ACC112 (cell line): ENCODE data around the gene CMTM3.
"Not testable (repeated sequence)": the region's sequence is repeated elsewhere in the genome, so short reads cannot be mapped to it uniquely, and the experiment has no call there.

Experiments
- H2AFZ ChIP-seq: fragments of 200-600 bp; sonication (generic); one replicate; pipeline ENCODE4 v1.6.0; 2017; ENCODE audit warnings: antibody characterized with exemption, low read length; ENCODE audit not compliant: unreplicated experiment
- H3K27ac ChIP-seq: fragments of 200-600 bp; sonication (generic); 2 replicates; pipeline ENCODE4 v1.5.1; 2014; ENCODE audit warnings: low read depth, mild to moderate bottlenecking, antibody characterized with exemption, low read length, moderate library complexity
- H3K27me3 ChIP-seq: fragments of 200-600 bp; sonication (generic); 2 replicates; pipeline ENCODE4 v1.6.1; 2014; ENCODE audit warnings: mild to moderate bottlenecking, antibody characterized with exemption, low read length, moderate library complexity, mixed read lengths; ENCODE audit not compliant: insufficient read depth
- H3K36me3 ChIP-seq: fragments of 200-600 bp; sonication (generic); 2 replicates; pipeline ENCODE4 v1.6.1; 2016; ENCODE audit warnings: mild to moderate bottlenecking, antibody characterized with exemption, low read length, moderate library complexity, mixed read lengths; ENCODE audit not compliant: insufficient read depth
- H3K4me1 ChIP-seq: fragments of 200-600 bp; sonication (generic); one replicate; pipeline ENCODE4 v1.6.1; 2016; ENCODE audit warnings: low read length, mixed read lengths; ENCODE audit not compliant: insufficient read depth, unreplicated experiment, control insufficient read depth
- H3K4me3 ChIP-seq: fragments of 200-600 bp; sonication (generic); 2 replicates; pipeline ENCODE4 v1.5.1; 2014; ENCODE audit warnings: mild to moderate bottlenecking, low read depth, low read length
- H3K79me2 ChIP-seq: fragments of 200-600 bp; sonication (generic); one replicate; pipeline ENCODE4 v1.6.0; 2016; ENCODE audit warnings: low read length; ENCODE audit not compliant: control insufficient read depth, unreplicated experiment, insufficient read depth

CMTM3 gene

DNA sequence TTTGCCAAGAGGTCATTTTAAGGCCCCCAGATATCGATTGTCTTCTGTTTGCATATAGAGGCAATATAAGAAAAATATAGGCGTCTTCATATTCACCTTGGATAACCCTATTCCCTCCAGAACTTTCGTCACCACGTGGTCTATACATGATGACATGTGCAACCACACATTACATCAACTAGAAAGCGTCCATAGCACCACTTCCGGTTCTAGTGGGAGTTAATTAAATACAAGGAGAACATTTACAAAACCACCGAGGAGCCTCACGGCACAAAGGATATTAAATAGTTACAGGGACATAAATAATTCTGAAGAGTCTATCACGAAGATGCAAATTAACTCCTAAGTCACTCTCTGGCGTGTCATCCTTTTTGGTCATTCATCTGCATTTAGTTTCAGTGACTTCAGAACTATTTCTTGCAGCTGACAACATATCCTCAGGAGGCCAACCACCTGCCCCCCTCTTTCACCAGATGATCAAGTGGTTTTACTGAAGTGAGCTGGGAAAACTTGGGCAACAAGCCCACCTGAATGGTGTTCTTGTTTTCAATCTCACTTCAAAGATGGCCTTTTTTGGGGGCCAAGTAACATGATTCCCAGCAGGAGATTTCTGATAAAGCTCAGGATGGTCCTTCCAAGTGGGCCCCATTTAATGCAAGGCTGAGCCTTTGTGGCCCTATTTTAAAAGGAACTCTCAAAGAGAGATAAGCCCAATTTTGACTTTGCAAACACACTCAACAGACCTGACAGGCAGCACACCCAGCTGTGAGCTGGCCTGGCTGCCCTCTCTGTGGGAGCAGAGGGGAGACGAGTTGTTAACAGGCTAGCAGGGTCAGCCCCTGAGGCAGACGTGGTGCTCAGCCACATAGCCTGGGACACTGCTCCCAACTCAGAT is 15.3 kb downstream of the CMTM3 start:
- H3K36me3 ChIP-seq: no peaks in the 10 kb centered on the region; the same call in 1 of the 2 replicates

DNA sequence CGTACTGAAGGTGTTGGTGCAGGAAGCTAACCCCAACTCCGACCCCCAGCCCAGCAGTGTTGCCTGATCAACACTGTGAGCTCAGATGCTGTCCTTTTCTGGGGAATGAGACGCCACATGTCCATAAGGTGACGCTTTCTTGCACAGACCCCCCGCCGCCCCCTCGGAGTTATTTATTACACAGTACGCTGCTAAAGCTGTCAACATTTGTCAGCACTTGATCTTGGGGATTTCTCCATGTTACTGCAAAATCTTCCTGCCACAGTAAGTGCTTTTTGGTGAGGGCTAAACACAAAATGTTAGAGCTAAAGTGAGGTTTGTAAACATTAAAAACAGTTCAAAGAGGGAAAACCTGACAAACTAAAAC is 15.9 kb downstream of the CMTM3 start:
- H2AFZ ChIP-seq: no peak overlapping the region
- peaks cover 57% of the 10 kb centered on the region for H3K4me1 ChIP-seq

More for the DNA sequence above, 15.3 kb downstream of the CMTM3 start:
- Histone ChIP-seq H2AFZ (no peak overlapping the region), H3K79me2 (no peaks in the 10 kb centered on the region), H3K4me1 (peaks cover 57% of the 10 kb centered on the region), H3K27me3 (no peaks in the 10 kb centered on the region), H3K27ac (peak overlapping the region; percentile 98), H3K4me3 (peak overlapping the region; percentile 58; the same call in 1 of the 2 replicates)

DNA sequence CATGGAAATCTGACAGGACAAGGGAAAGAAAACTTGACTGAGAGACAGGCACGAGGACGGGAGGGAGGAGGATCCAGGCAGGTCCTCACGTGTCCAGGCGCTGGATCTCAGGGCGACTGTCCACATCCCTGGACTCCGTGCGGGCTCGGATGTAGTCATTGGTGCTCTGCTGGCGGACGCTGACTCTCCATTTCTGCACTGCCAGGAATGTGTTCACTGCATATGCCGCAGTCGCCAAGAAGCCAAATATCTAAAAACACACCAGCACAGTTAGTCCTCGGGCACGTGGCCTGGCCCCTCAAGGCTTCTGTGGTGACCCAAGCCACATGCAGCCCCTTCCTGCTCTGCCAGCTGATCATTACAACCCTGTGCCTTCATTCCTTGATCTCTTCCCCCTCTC is 17.5 kb downstream of the CMTM3 start:
- Histone ChIP-seq H3K79me2 (no peaks in the 10 kb centered on the region), H3K27me3 (no peaks in the 10 kb centered on the region), H3K27ac (no peak overlapping the region), H2AFZ (no peak overlapping the region), H3K4me1 (peaks cover 47% of the 10 kb centered on the region), H3K36me3 (no peaks in the 10 kb centered on the region; the same call in 1 of the 2 replicates), H3K4me3 (no peak overlapping the region)

More for the DNA sequence above, 15.9 kb downstream of the CMTM3 start:
- no peak overlapping the region for H3K4me3 ChIP-seq
- peak overlapping the region; percentile 98 for H3K27ac ChIP-seq
- H3K36me3 ChIP-seq: no peaks in the 10 kb centered on the region; the same call in 1 of the 2 replicates
- no peaks in the 10 kb centered on the region for H3K79me2 ChIP-seq
- H3K27me3 ChIP-seq: no peaks in the 10 kb centered on the region

DNA sequence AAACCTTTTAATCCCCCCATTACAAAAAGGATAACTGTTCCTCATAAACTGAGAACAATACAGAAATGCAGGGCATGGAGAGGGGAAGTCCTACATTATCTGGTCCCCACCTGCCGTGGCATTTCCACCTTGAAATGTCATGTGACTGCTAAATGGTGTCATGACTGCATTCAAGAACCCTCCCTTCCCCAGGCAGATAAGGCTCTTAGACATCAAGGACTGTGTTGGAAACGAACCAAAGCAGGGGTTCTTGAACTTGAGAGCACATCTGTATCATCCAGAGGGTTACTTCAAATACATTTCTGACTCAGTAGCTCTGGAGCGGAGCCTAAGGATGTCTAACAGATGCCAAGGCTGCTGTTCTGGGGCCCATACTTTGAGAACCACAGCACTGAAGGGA is 18.4 kb downstream of the CMTM3 start:
- no peak overlapping the region for H3K4me3 ChIP-seq

DNA sequence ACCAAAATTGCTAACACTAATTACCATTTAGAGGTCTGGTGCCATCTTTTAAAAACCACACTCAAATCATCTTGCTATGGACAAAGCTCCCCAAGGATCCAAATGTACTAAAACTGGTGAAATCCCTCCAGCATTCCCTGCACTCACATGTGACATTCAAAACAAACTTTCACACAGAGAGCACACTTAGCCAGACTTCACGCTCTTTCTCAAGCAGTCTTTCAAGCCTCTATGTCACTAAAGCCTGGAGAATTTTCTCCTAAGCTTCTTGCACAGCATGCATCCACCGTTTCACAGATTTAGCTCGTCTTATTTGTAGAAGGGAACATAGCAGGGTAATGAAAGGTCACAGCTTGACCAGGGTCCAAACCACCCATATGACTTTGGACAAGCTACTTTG is 19.3 kb downstream of the CMTM3 start:
- Histone ChIP-seq H3K27ac (no peak overlapping the region), H3K79me2 (no peaks in the 10 kb centered on the region), H3K4me1 (peaks cover 29% of the 10 kb centered on the region), H2AFZ (no peak overlapping the region), H3K36me3 (no peaks in the 10 kb centered on the region; the same call in 1 of the 2 replicates), H3K4me3 (no peak overlapping the region), H3K27me3 (no peaks in the 10 kb centered on the region)

More for the DNA sequence above, 18.4 kb downstream of the CMTM3 start:
- H3K27ac ChIP-seq: no peak overlapping the region
- H3K4me1 ChIP-seq: peaks cover 38% of the 10 kb centered on the region
- H3K27me3 ChIP-seq: no peaks in the 10 kb centered on the region
- no peaks in the 10 kb centered on the region for H3K79me2 ChIP-seq
- no peaks in the 10 kb centered on the region; the same call in 1 of the 2 replicates for H3K36me3 ChIP-seq
- no peak overlapping the region for H2AFZ ChIP-seq

DNA sequence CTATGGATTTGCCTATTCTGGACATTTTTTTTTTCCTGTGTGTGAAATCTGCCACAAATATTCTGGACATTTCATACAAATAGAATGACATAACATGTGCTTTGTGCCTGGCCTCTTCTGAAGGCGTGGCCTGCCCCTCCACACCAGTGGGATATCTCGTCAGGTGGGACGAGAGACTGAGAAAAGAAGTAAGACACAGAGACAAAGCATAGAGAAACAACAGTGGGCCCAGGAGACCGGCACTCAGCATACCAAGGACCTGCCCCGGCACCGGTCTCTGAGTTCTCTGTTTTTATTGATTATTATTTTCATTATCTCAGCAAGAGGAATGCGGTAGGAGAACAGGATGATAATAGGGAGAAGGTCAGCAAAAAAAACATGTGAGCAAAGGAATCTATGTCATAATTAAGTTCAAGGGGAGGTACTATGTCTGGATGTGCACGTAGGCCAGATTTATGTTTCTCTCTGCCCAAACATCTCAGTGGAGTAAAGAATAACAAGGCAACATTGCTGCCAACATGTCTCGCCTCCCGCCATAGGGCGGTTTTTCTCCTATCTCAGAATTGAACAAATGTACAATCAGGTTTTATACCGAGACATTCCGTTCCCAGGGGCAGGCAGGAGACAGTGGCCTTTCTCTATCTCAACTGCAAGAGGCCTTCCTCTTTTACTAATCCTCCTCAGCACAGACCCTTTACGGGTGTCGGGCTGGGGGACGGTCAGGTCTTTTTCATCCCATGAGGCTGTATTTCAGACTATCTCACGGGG is 23.3 kb downstream of the CMTM3 start:
- H3K4me1 ChIP-seq, H3K27ac ChIP-seq, H3K79me2 ChIP-seq, H3K27me3 ChIP-seq, H3K4me3 ChIP-seq, H3K36me3 ChIP-seq, H2AFZ ChIP-seq: not testable (repeated sequence)

DNA sequence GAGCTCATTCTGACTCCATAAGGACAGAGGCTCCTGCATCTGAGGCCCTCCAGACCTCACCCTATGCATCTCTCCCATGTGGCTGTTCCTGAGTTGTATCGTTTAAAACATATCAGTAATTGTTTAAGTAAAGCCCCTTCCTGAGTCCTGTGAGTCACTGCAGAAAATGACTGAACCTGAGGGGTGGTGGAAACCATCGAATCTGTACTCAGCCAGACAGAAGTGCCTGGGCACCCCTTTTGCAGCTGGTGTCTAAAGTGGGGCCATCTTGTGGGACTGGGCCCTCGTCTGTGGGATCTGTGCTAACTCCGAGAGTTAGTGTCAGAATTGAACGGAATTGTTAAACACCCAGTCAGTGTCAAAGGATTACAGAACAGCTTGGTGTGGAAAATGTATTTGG is 25.4 kb downstream of the CMTM3 start:
- no peak overlapping the region for H2AFZ ChIP-seq
- H3K27me3 ChIP-seq: no peaks in the 10 kb centered on the region
- no peaks in the 10 kb centered on the region for H3K79me2 ChIP-seq
- no peak overlapping the region for H3K27ac ChIP-seq
- H3K4me1 ChIP-seq: no peaks in the 10 kb centered on the region
- H3K4me3 ChIP-seq: no peak overlapping the region
- H3K36me3 ChIP-seq: no peaks in the 10 kb centered on the region

DNA sequence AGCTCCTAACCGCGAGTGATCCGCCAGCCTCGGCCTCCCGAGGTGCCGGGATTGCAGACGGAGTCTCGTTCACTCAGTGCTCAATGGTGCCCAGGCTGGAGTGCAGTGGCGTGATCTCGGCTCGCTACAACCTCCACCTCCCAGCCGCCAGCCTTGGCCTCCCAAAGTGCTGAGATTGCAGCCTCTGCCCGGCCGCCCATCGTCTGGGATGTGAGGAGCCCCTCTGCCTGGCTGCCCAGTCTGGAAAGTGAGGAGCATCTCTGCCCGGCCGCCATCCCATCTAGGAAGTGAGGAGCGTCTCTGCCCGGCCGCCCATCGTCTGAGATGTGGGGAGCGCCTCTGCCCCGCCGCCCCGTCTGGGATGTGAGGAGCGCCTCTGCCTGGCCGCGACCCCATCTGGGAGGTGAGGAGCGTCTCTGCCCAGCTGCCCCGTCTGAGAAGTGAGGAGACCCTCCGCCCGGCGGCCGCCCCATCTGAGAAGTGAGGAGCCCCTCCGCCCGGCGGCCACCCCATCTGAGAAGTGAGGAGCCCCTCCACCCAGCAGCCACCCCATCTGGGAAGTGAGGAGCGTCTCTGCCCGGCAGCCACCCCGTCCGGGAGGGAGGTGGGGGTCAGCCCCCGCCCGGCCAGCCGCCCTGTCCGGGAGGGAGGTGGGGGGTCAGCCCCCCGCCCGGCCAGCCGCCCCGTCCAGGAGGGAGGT is 26.2 kb downstream of the CMTM3 start:
- not testable (repeated sequence) for H3K36me3 ChIP-seq, H3K4me3 ChIP-seq, H3K27me3 ChIP-seq, H3K4me1 ChIP-seq, H3K79me2 ChIP-seq, H2AFZ ChIP-seq, H3K27ac ChIP-seq

DNA sequence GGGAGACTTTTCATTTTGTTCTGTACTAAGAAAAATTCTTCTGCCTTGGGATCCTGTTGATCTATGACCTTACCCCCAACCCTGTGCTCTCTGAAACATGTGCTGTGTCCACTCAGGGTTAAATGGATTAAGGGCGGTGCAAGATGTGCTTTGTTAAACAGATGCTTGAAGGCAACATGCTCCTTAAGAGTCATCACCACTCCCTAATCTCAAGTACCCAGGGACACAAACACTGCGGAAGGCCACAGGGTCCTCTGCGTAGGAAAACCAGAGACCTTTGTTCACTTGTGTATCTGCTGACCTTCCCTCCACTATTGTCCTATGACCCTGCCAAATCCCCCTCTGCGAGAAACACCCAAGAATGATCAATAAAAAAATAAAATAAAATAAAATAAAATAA is 27.1 kb downstream of the CMTM3 start:
- not testable (repeated sequence) for H3K27me3 ChIP-seq, H3K27ac ChIP-seq

DNA sequence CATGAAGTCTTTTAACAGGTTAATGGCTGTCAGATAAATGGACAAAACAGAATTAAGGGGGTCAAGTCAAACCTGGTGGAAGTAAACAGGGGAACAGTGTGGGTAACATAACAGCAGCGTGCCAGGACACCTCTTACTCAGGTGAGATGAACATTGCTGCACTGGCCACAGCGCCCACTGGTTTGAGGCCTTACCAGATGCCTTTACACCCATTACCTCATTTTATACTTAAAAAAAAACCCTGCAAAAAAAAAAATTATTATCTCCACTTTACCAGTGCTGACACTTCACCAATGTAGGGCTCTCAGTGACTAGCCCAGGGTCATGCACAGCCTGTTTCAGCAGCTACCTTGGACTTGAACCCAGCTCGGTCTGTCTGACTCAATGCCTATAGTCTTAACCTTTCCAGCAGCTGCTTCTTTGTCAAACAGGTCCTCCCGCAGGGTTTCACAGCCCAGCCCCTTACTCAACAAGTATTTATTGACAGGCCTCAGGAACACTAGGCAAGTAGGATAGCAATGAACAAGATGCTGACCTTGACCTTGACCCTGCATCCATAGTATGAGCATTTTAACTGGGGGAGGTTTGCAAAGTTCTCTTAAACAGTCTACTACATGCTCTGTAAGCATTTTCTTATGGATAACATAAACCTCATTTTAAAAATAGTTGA is 30.2 kb downstream of the CMTM3 start:
- no peaks in the 10 kb centered on the region for H3K36me3 ChIP-seq
- H3K27me3 ChIP-seq: no peaks in the 10 kb centered on the region
- no peak overlapping the region for H2AFZ ChIP-seq
- H3K79me2 ChIP-seq: no peaks in the 10 kb centered on the region
- H3K4me1 ChIP-seq: peaks cover 15% of the 10 kb centered on the region
- no peak overlapping the region for H3K4me3 ChIP-seq
- H3K27ac ChIP-seq: no peak overlapping the region

More for the DNA sequence above, 27.1 kb downstream of the CMTM3 start:
- not testable (repeated sequence) for H3K4me3 ChIP-seq, H2AFZ ChIP-seq, H3K79me2 ChIP-seq, H3K36me3 ChIP-seq, H3K4me1 ChIP-seq
